DMS53 (cell line): ENCODE data around the gene SNRPA.
"Not testable (repeated sequence)": the region's sequence is repeated elsewhere in the genome, so short reads cannot be mapped to it uniquely, and the experiment has no call there.

Experiments
- DNase-seq: peaks from one replicate; lab custom pipeline; 2025; lab: John Stamatoyannopoulos, UW

Gene SNRPA

DNA sequence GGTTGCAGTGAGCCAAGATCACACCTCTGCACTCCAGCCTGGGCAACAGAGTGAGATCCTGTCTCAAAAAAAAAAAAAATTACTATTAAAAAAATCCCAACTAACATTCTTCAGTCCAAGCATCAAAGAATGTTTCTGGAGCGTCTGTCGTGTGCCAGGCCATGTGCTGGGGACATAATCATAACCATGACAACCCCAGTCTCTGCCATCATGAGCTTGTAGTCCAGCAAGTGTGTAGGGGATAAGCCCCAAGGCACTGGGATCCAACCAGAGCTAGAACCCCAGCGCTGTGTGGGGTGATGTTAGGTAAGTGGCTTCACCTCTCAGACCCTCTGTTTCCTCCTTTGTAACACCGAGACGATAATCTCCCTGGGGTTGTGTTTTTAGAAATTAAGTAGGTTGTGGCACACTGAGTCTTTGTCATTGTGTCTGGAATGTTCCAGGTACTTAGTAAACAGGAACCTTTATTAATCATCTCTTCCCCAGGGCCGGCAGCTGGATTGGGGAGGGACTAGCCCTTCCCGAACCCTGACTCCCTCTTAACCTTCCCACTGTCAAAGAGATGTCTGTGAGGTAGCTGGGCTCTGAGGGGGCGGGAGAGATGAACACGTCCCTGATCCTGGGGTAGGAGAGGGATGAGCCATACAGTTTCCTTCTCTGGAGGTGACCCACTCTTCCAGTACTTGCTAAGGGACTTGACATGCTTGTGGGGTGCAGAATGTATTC is 28.9 kb upstream of the SNRPA start:
- no peak for DNase-seq

DNA sequence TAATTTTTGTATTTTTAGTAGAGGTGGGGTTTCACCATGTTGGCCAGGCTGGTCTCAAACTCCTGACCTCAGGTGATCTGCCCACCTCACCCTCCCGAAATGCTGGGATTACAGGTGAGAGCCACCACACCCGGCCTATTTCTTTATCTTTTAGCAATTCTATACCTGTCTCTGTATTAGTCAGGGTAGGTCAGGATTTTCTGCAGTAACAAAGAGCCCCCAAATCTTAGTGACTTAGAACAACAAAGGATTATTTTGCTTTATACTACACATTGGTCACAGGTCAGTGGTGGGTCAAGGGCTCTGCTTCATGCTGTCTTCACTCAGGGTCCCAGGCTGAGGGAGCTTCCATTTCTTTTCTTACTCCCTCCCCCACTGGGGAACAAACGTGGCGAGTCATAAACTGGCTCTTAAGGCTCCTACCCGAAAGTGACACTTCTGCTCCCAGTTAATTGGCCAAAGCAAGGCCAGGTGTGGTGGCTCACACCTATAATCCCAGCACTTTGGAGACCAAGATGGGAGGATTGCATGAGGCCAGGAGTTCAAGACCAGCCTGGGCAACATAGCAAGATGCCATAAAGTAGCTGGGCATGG is 27.2 kb upstream of the SNRPA start:
- no peak for DNase-seq

GRCh38 chr19:40724315-40724714 is 26.7 kb upstream of the SNRPA start:
- DNase-seq = no peak

GRCh38 chr19:40724855-40725254 is 26.1 kb upstream of the SNRPA start:
- DNase-seq = no peak

DNA sequence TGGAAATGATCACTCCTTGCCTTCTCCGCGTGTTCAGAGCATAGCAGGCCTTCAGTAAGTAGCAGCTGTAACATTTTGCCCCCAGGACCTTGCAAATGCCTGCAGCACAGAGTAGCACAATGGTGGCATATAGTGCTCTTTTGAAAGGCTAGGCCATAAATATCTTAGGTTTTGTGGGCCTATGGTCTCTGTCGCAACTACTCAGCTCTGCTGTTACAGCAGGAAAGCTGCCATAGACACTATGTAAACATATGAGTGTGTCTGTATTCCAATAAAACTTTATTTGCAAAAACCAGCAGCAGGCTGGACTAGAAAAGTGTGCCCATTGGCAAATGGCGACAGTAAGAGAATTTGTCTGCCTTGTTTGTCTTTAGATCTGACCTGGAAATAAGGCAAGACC is 24.7 kb upstream of the SNRPA start:
- DNase-seq = no peak

DNA sequence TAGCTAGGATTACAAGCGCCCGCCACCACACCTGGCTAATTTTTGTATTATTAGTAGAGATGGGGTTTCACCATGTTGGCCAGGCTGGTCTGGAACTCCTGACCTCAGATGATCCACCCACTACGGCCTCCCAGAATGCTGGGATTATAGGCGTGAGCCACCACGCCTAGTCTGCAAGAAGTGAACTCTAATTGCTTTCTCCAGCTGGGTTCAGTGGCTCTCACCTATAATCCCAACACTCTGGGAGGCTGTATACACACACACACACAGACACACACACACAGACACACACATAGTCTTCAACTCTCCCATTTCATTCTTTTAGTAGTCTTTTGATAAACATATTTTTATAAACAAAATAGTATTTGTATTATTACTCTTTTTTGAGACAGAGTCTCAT is 20.9 kb upstream of the SNRPA start:
- not testable (repeated sequence) for DNase-seq

- not testable (repeated sequence) for DNase-seq
Measured at GRCh38 chr19:40732304-40732703, 18.7 kb upstream of the SNRPA start.

- DNase-seq = no peak
Measured at GRCh38 chr19:40733149-40733548, 17.9 kb upstream of the SNRPA start.

DNA sequence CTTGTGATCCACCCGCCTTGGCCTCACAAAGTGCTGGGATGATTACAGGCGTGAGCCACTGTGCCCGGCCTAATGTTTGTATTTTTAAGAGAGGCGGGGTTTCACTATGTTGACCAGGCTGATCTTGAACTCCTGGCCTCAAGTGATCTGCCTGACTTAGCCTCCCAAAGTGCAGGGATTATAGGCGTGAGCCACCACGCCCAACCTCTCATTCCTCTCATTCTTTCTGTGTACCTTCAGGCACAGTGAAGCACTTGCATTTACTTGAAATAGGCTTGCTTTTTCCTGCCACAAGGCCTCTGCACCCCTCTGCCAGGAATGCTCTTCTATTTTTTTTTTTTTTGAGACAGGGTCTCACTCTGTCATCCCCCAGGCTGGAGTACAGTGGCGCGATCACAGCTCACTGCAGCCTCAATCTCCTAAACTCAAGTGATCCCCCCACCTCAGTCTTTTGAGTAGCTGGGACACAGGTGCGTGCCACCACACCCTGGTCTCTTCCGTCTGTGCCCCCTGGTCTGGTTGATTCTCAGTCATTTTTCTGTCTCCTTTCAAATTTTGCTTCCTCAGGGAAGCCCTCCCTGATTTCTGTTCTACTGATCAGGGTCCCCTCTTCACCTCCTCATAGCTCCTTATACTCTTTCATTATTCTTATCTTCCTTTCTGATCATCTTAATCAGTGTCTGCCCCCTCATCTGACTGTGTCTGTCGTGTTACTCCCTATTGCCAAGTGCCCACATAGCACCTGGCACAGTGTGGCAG is 15.8 kb upstream of the SNRPA start:
- DNase-seq = no peak

- no peak for DNase-seq
Measured at GRCh38 chr19:40736661-40737060, 14.3 kb upstream of the SNRPA start.

DNA sequence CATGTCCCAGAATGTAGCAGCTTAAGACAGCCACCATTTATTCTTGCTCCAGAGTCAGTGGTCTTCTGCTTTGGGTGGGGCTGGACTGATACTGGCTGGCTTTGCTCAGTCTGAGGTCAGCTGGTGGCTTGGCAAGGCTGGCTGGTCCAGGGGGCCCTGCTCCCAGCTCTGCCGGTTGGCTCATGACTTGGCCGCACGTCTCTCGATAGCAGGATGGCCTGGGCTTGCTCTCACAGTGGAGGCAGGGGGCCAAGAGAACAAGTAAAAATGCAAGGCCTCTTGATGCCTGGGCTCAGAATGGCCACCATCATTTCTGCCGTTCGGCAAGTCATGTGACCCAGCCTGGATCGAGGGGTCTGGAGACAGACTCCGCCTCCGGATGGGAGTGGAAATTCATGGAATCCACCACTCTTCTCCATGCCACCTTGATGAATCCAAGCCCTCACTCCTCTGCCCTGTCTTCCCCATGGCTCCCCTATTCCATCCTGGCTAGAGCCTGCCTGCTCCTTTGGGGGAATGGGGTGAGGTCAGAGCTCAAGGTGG is 13.8 kb upstream of the SNRPA start:
- DNase-seq = no peak

- no peak for DNase-seq
Measured at GRCh38 chr19:40739030-40739839, 11.8 kb upstream of the SNRPA start.

GRCh38 chr19:40739871-40740703 is 10.9 kb upstream of the SNRPA start:
- no peak for DNase-seq

DNA sequence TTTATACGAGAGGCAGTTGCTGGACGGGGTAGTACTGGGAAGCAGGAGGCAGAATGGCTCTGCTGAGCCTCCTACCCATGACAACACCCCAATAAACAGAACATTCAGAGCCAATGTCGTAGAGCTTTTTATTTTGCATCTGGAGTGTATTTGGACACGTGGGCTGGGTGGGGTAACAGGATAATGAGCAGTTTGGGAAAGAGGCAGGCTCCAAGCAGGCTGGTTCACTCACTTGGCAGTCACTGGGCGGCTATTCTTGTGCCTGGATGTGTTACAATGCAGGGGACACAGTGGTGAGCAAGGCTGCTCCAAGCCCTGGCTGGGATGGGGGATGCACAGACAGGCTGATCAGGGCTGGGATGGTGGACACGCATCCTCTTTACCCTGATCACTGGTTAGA is 10.3 kb upstream of the SNRPA start:
- no peak for DNase-seq

GRCh38 chr19:40741527-40742390 is 9.2 kb upstream of the SNRPA start:
- DNase-seq = no peak

GRCh38 chr19:40742477-40742876 is 8.5 kb upstream of the SNRPA start:
- no peak for DNase-seq

DNA sequence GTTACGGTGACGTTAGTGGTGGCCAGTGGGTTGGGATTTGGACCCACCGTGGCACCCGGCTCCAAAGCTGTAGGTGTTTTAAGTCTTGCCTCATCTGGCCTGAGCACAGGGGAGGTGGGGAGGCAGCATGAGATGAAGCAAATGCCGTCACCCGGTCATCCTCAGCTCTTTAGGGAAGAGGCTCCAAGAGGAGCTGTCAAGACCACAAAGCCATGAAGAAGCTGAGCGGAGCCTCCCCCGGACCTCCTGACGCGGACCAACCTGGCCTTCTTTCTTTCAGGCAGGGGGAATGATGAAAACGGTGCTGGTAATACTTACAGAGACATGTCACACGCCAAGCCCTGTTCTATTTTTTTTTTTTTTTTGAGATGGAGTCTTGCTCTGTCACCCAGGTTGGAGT is 8.1 kb upstream of the SNRPA start:
- DNase-seq = no peak

DNA sequence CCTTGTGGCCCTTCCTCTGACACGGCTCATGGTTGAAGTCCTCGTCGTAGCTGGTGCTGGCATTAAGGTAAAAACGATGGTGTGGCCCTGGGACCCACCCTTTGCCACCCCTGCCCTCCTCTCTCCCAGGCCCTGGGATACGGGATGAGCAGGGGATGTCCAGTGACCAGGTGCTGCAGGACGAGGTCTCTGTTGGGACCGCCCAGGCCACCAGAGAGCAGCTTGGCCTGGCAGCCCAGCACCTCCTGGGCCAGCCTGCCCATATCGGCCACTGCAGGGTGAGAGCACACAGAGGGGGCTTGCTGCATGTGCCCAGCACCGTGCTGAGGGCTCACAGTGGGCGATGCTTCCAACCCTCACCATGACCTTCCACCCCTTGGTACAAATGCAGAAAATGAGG is 7.1 kb upstream of the SNRPA start:
- DNase-seq = no peak

DNA sequence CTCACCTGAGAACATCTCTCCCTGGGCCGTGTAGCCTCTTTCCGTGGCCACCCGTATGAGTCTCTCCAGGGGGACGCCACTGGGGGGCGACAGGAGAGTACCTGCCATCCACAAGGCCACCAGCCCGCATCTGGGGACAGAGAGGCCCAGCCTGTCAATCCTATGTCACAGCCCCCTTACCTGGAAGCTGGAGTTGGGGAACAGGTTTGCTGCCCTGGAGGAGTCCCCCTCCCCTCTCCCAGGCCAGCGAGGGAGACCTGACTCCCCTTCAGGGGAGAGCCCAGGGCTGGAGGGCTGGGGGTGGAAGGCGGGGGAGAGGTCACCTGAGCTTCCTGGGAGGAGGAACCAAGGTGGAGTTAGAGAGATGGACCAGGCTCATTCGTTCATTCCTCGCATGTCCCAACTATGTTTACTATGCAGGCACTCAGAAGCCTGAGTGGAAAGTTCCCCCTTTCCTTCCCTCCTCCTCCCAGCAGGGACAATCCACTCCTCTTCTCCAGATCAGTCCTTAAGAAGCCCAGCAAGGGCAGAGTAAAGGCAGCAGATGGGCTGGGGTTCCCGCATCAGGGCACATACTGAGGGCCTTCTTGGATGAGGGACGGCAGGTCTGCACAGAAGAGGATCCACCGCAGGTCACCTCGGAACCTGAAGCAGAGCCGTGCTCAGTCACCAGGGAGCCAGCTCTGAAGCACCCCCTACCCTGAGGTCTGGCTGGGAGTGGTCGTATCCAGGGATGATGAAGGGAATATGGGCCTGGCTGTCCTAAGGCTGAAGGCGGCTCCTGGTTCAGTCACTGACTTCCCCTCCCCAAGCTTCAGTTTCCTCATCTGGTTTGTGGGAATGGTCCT is 6.2 kb upstream of the SNRPA start:
- peak; percentile 42 for DNase-seq
